Measurements from ENCODE around the gene SOCS3. TPM values are rescaled to one million over a fixed set of nuclear protein-coding genes. Genes with fewer than 3 reads are reported as not detected.

SOCS3 gene
- polyA plus RNA-seq, 2 donors: 6.6 to 20.1 TPM

GRCh38 chr17:78371056-78371455 lies 11.2 kb upstream of the SOCS3 start:
- Histone ChIP-seq H3K27me3 (ENCODE audit: control insufficient read depth in 1 of 2, insufficient read depth in 2 of 2, low read length in 2 of 2) (no peaks in the 10 kb centered on the region), H3K4me1 (ENCODE audit: control insufficient read depth in 2 of 2, insufficient read depth in 2 of 2, low read length in 1 of 2) (peaks cover 0 to 14% of the 10 kb centered on the region in 2 donors), H3K9me3 (ENCODE audit: control insufficient read depth in 2 of 2, insufficient read depth in 1 of 2, low read depth in 1 of 2, low read length in 1 of 2) (no peaks in the 10 kb centered on the region), H3K36me3 (ENCODE audit: control insufficient read depth in 2 of 2, insufficient read depth in 2 of 2, low read length in 1 of 2) (no peaks in the 10 kb centered on the region), H3K4me3 (ENCODE audit: low read depth in 1 of 2, low read length in 2 of 2) (no peak overlapping the region), H3K27ac (ENCODE audit: low read depth in 2 of 2, low read length in 1 of 2) (no peak overlapping the region)
- 84 to 87% methylated on average over 7 of the region's 7 CpGs for WGBS, 2 donors

GRCh38 chr17:78369791-78370381 lies 10.0 kb upstream of the SOCS3 start:
- WGBS, 2 donors: 63 to 66% methylated on average over 13 of the region's 13 CpGs
- Histone ChIP-seq H3K36me3 (ENCODE audit: control insufficient read depth in 2 of 2, insufficient read depth in 2 of 2, low read length in 1 of 2) (no peaks in the 10 kb centered on the region), H3K4me1 (ENCODE audit: control insufficient read depth in 2 of 2, insufficient read depth in 2 of 2, low read length in 1 of 2) (peaks cover 0 to 11% of the 10 kb centered on the region in 2 donors), H3K9me3 (ENCODE audit: control insufficient read depth in 2 of 2, insufficient read depth in 1 of 2, low read depth in 1 of 2, low read length in 1 of 2) (no peaks in the 10 kb centered on the region), H3K27me3 (ENCODE audit: control insufficient read depth in 1 of 2, insufficient read depth in 2 of 2, low read length in 2 of 2) (no peaks in the 10 kb centered on the region), H3K4me3 (ENCODE audit: low read depth in 1 of 2, low read length in 2 of 2) (no peak overlapping the region), H3K27ac (ENCODE audit: low read depth in 2 of 2, low read length in 1 of 2) (no peak overlapping the region)

- Histone ChIP-seq H3K27me3 (ENCODE audit: control insufficient read depth in 1 of 2, insufficient read depth in 2 of 2, low read length in 2 of 2) (no peaks in the 10 kb centered on the region), H3K4me1 (ENCODE audit: control insufficient read depth in 2 of 2, insufficient read depth in 2 of 2, low read length in 1 of 2) (peaks cover 0 to 5% of the 10 kb centered on the region in 2 donors), H3K4me3 (ENCODE audit: low read depth in 1 of 2, low read length in 2 of 2) (no peak overlapping the region), H3K9me3 (ENCODE audit: control insufficient read depth in 2 of 2, insufficient read depth in 1 of 2, low read depth in 1 of 2, low read length in 1 of 2) (no peaks in the 10 kb centered on the region), H3K27ac (ENCODE audit: low read depth in 2 of 2, low read length in 1 of 2) (no peak overlapping the region), H3K36me3 (ENCODE audit: control insufficient read depth in 2 of 2, insufficient read depth in 2 of 2, low read length in 1 of 2) (no peaks in the 10 kb centered on the region)
- WGBS, 2 donors: 95 to 96% methylated on average over 8 of the region's 8 CpGs
Observed at GRCh38 chr17:78368854-78369495, 9.1 kb upstream of the SOCS3 start.

- Histone ChIP-seq H3K4me3 (ENCODE audit: low read depth in 1 of 2, low read length in 2 of 2) (no peak overlapping the region), H3K4me1 (ENCODE audit: control insufficient read depth in 2 of 2, insufficient read depth in 2 of 2, low read length in 1 of 2) (peaks cover 0 to 5% of the 10 kb centered on the region in 2 donors), H3K9me3 (ENCODE audit: control insufficient read depth in 2 of 2, insufficient read depth in 1 of 2, low read depth in 1 of 2, low read length in 1 of 2) (no peaks in the 10 kb centered on the region), H3K27ac (ENCODE audit: low read depth in 2 of 2, low read length in 1 of 2) (no peak overlapping the region), H3K27me3 (ENCODE audit: control insufficient read depth in 1 of 2, insufficient read depth in 2 of 2, low read length in 2 of 2) (no peaks in the 10 kb centered on the region), H3K36me3 (ENCODE audit: control insufficient read depth in 2 of 2, insufficient read depth in 2 of 2, low read length in 1 of 2) (no peaks in the 10 kb centered on the region)
- WGBS, 2 donors: 73 to 82% methylated on average over 5 to 6 of the region's 6 CpGs
Observed at GRCh38 chr17:78368348-78368747, 8.5 kb upstream of the SOCS3 start.

GRCh38 chr17:78367193-78367592 lies 7.3 kb upstream of the SOCS3 start:
- H3K27ac ChIP-seq (ENCODE audit: low read depth in 2 of 2, low read length in 1 of 2): no peak overlapping the region
- WGBS, 2 donors: 81 to 91% methylated on average over 5 of the region's 5 CpGs
- no peaks in the 10 kb centered on the region for H3K27me3 ChIP-seq (ENCODE audit: control insufficient read depth in 1 of 2, insufficient read depth in 2 of 2, low read length in 2 of 2)
- no peaks in the 10 kb centered on the region for H3K9me3 ChIP-seq (ENCODE audit: control insufficient read depth in 2 of 2, insufficient read depth in 1 of 2, low read depth in 1 of 2, low read length in 1 of 2)
- H3K4me3 ChIP-seq (ENCODE audit: low read depth in 1 of 2, low read length in 2 of 2): no peak overlapping the region
- H3K4me1 ChIP-seq (ENCODE audit: control insufficient read depth in 2 of 2, insufficient read depth in 2 of 2, low read length in 1 of 2): peaks cover 0 to 5% of the 10 kb centered on the region in 2 donors
- H3K36me3 ChIP-seq (ENCODE audit: control insufficient read depth in 2 of 2, insufficient read depth in 2 of 2, low read length in 1 of 2): no peaks in the 10 kb centered on the region

GRCh38 chr17:78366109-78366848 lies 6.4 kb upstream of the SOCS3 start:
- Histone ChIP-seq H3K4me3 (ENCODE audit: low read depth in 1 of 2, low read length in 2 of 2) (no peak overlapping the region), H3K4me1 (ENCODE audit: control insufficient read depth in 2 of 2, insufficient read depth in 2 of 2, low read length in 1 of 2) (peaks cover 0 to 5% of the 10 kb centered on the region in 2 donors), H3K36me3 (ENCODE audit: control insufficient read depth in 2 of 2, insufficient read depth in 2 of 2, low read length in 1 of 2) (no peaks in the 10 kb centered on the region), H3K9me3 (ENCODE audit: control insufficient read depth in 2 of 2, insufficient read depth in 1 of 2, low read depth in 1 of 2, low read length in 1 of 2) (no peaks in the 10 kb centered on the region), H3K27me3 (ENCODE audit: control insufficient read depth in 1 of 2, insufficient read depth in 2 of 2, low read length in 2 of 2) (no peaks in the 10 kb centered on the region), H3K27ac (ENCODE audit: low read depth in 2 of 2, low read length in 1 of 2) (peak overlapping the region; percentile 22 to 67)
- WGBS, 2 donors: 64 to 75% methylated on average over 18 of the region's 18 CpGs

- Histone ChIP-seq H3K4me1 (ENCODE audit: control insufficient read depth in 2 of 2, insufficient read depth in 2 of 2, low read length in 1 of 2) (peaks cover 0 to 5% of the 10 kb centered on the region in 2 donors), H3K9me3 (ENCODE audit: control insufficient read depth in 2 of 2, insufficient read depth in 1 of 2, low read depth in 1 of 2, low read length in 1 of 2) (no peaks in the 10 kb centered on the region), H3K27me3 (ENCODE audit: control insufficient read depth in 1 of 2, insufficient read depth in 2 of 2, low read length in 2 of 2) (no peaks in the 10 kb centered on the region), H3K27ac (ENCODE audit: low read depth in 2 of 2, low read length in 1 of 2) (peak overlapping the region; percentile 22 to 67), H3K36me3 (ENCODE audit: control insufficient read depth in 2 of 2, insufficient read depth in 2 of 2, low read length in 1 of 2) (no peaks in the 10 kb centered on the region), H3K4me3 (ENCODE audit: low read depth in 1 of 2, low read length in 2 of 2) (no peak overlapping the region)
- 64 to 69% methylated on average over 16 of the region's 16 CpGs for WGBS, 2 donors
Observed at GRCh38 chr17:78365561-78366108, 5.8 kb upstream of the SOCS3 start.

GRCh38 chr17:78364436-78365281 lies 4.8 kb upstream of the SOCS3 start:
- peaks cover 0 to 5% of the 10 kb centered on the region in 2 donors for H3K4me1 ChIP-seq (ENCODE audit: control insufficient read depth in 2 of 2, insufficient read depth in 2 of 2, low read length in 1 of 2)
- no peaks in the 10 kb centered on the region for H3K27me3 ChIP-seq (ENCODE audit: control insufficient read depth in 1 of 2, insufficient read depth in 2 of 2, low read length in 2 of 2)
- H3K36me3 ChIP-seq (ENCODE audit: control insufficient read depth in 2 of 2, insufficient read depth in 2 of 2, low read length in 1 of 2): no peaks in the 10 kb centered on the region
- 65 to 73% methylated on average over 26 of the region's 26 CpGs for WGBS, 2 donors
- H3K27ac ChIP-seq (ENCODE audit: low read depth in 2 of 2, low read length in 1 of 2): no peak overlapping the region
- H3K4me3 ChIP-seq (ENCODE audit: low read depth in 1 of 2, low read length in 2 of 2): no peak overlapping the region
- no peaks in the 10 kb centered on the region for H3K9me3 ChIP-seq (ENCODE audit: control insufficient read depth in 2 of 2, insufficient read depth in 1 of 2, low read depth in 1 of 2, low read length in 1 of 2)

- no peaks in the 10 kb centered on the region for H3K27me3 ChIP-seq (ENCODE audit: control insufficient read depth in 1 of 2, insufficient read depth in 2 of 2, low read length in 2 of 2)
- H3K4me3 ChIP-seq (ENCODE audit: low read depth in 1 of 2, low read length in 2 of 2): no peak overlapping the region
- H3K27ac ChIP-seq (ENCODE audit: low read depth in 2 of 2, low read length in 1 of 2): no peak overlapping the region
- peaks cover 0 to 16% of the 10 kb centered on the region in 2 donors for H3K4me1 ChIP-seq (ENCODE audit: control insufficient read depth in 2 of 2, insufficient read depth in 2 of 2, low read length in 1 of 2)
- peaks cover 1% of the 10 kb centered on the region in 2 donors for H3K36me3 ChIP-seq (ENCODE audit: control insufficient read depth in 2 of 2, insufficient read depth in 2 of 2, low read length in 1 of 2)
- WGBS, 2 donors: 84 to 85% methylated on average over 7 of the region's 7 CpGs
- H3K9me3 ChIP-seq (ENCODE audit: control insufficient read depth in 2 of 2, insufficient read depth in 1 of 2, low read depth in 1 of 2, low read length in 1 of 2): no peaks in the 10 kb centered on the region
Observed at GRCh38 chr17:78362671-78363070, 2.8 kb upstream of the SOCS3 start.
